Mesenchymal stem cell (in vitro differentiated cells and primary cell): ENCODE measurements around the gene CHST3.
A peak's percentile ranks its signal among the peaks of the same experiment; 100 is the strongest.
"Not testable (repeated sequence)": the region's sequence is repeated elsewhere in the genome, so short reads cannot be mapped to it uniquely, and the experiment has no call there.

Experiments
- DNase-seq: peaks from one replicate; pipeline ENCODE4 v3.0.0-alpha.2; 2013
- H2AFZ ChIP-seq: one replicate; pipeline ENCODE4 v1.6.1; 2013; ENCODE audit warnings: low read depth, mild to moderate bottlenecking, control low read depth, inconsistent platforms, low read length, moderate library complexity
- H2AK5ac ChIP-seq: 2 replicates; pipeline ENCODE4 v1.6.1; 2013; ENCODE audit warnings: low read length, moderate library complexity, mild to moderate bottlenecking, inconsistent platforms; ENCODE audit not compliant: severe bottlenecking
- H2BK120ac ChIP-seq: one replicate; pipeline ENCODE4 v1.6.1; 2013; ENCODE audit warnings: low read depth, mild to moderate bottlenecking, inconsistent platforms, low read length, moderate library complexity
- H2BK12ac ChIP-seq, 2 experiments: one replicate each; pipeline ENCODE4 v1.6.1; 2013; ENCODE audit warnings: inconsistent platforms in 2 of 2, low read length in 2 of 2, mild to moderate bottlenecking in 2 of 2, moderate library complexity in 2 of 2, control low read depth in 1 of 2
- H2BK15ac ChIP-seq: one replicate; pipeline ENCODE4 v1.6.1; 2013; ENCODE audit warnings: mild to moderate bottlenecking, low read depth, inconsistent platforms; ENCODE audit not compliant: poor library complexity, severe bottlenecking
- H2BK5ac ChIP-seq: 2 replicates; pipeline ENCODE4 v1.6.1; 2013; ENCODE audit warnings: low read depth, mild to moderate bottlenecking, low read length, control low read depth, inconsistent platforms; ENCODE audit not compliant: poor library complexity, severe bottlenecking
- H3K14ac ChIP-seq, 2 experiments: one replicate each; pipeline ENCODE4 v1.6.1; 2013; ENCODE audit warnings: inconsistent platforms in 2 of 2, low read length in 2 of 2, control low read depth in 1 of 2, mild to moderate bottlenecking in 1 of 2, moderate library complexity in 1 of 2
- H3K18ac ChIP-seq, 2 experiments: one replicate each; pipeline ENCODE4 v1.6.1; 2013; ENCODE audit warnings: inconsistent platforms in 2 of 2, low read length in 2 of 2, control low read depth in 1 of 2, low read depth in 1 of 2, mild to moderate bottlenecking in 1 of 2
- H3K23ac ChIP-seq, 2 experiments: one replicate each; pipeline ENCODE4 v1.6.1; 2013; ENCODE audit warnings: inconsistent platforms in 2 of 2, low read length in 2 of 2, mild to moderate bottlenecking in 2 of 2, moderate library complexity in 2 of 2, control low read depth in 1 of 2
- H3K27ac ChIP-seq: 2 replicates; pipeline ENCODE4 v1.5.1; 2013; ENCODE audit warnings: mild to moderate bottlenecking, moderate library complexity, low read length, control low read depth, inconsistent platforms; ENCODE audit not compliant: poor library complexity, severe bottlenecking
- H3K27me3 ChIP-seq, 2 experiments: 2 replicates each; pipeline versions ENCODE4 v1.6.1 to v1.7.0; 2013; ENCODE audit warnings: low read length in 2 of 2, mild to moderate bottlenecking in 2 of 2, moderate library complexity in 2 of 2, control low read depth in 1 of 2, inconsistent platforms in 1 of 2; ENCODE audit not compliant: control insufficient read depth in 1 of 2, insufficient read depth in 1 of 2
- H3K36me3 ChIP-seq, 2 experiments: 2 replicates each; pipeline versions ENCODE4 v1.6.1 to v1.7.0; 2013; ENCODE audit warnings: low read length in 2 of 2, control low read depth in 1 of 2, inconsistent platforms in 1 of 2, low read depth in 1 of 2, mild to moderate bottlenecking in 1 of 2; ENCODE audit not compliant: insufficient read depth in 2 of 2, control insufficient read depth in 1 of 2
- H3K4ac ChIP-seq, 2 experiments: one replicate each; pipeline ENCODE4 v1.6.1; 2013; ENCODE audit warnings: inconsistent platforms in 2 of 2, low read length in 2 of 2, mild to moderate bottlenecking in 2 of 2, moderate library complexity in 2 of 2, control low read depth in 1 of 2, low read depth in 1 of 2
- H3K4me1 ChIP-seq: 2 replicates; pipeline ENCODE4 v1.6.1; 2013; ENCODE audit warnings: low read depth, low read length, control low read depth; ENCODE audit not compliant: control insufficient read depth, insufficient read depth
- H3K4me2 ChIP-seq: 2 replicates; pipeline ENCODE4 v1.6.1; 2013; ENCODE audit warnings: low read length, mild to moderate bottlenecking, inconsistent platforms; ENCODE audit not compliant: poor library complexity, severe bottlenecking
- H3K4me3 ChIP-seq, 2 experiments: 2 replicates each; pipeline versions ENCODE4 v1.5.1 to v1.7.0; 2013; ENCODE audit warnings: low read length in 2 of 2, mild to moderate bottlenecking in 2 of 2, control low read depth in 1 of 2, low read depth in 1 of 2; ENCODE audit not compliant: insufficient read depth in 1 of 2
- H3K79me1 ChIP-seq: replicated peaks from 2 replicates; pipeline ENCODE4 v1.6.1; 2013; ENCODE audit warnings: mild to moderate bottlenecking, control low read depth, low read length, inconsistent platforms; ENCODE audit not compliant: poor library complexity, severe bottlenecking
- H3K9ac ChIP-seq: 2 replicates; pipeline ENCODE4 v1.7.0; 2013; ENCODE audit warnings: mild to moderate bottlenecking, low read length, moderate library complexity
- H3K9me3 ChIP-seq: 2 replicates; pipeline ENCODE4 v1.7.0; 2013; ENCODE audit warnings: mild to moderate bottlenecking, low read length; ENCODE audit not compliant: control insufficient read depth
- H4K8ac ChIP-seq: one replicate; pipeline ENCODE4 v1.6.1; 2013; ENCODE audit warnings: inconsistent platforms, mild to moderate bottlenecking, low read length, moderate library complexity
- H4K91ac ChIP-seq: one replicate; pipeline ENCODE4 v1.6.1; 2013; ENCODE audit warnings: mild to moderate bottlenecking, low read length, inconsistent platforms
- WGBS: methylation state at CpG from one replicate; pipeline ENCODE4 v1.1.7; 2013; ENCODE audit warnings: mixed read lengths; 5-methylcytosine and 5-hydroxymethylcytosine counted together

Gene CHST3

GRCh38 chr10:72030762-72031543 is 66.8 kb downstream of the CHST3 start:
- DNase-seq, result no peak
- H2BK120ac ChIP-seq, result no peak overlapping the region
- 85% methylated on average over 18 of the region's 19 CpGs for WGBS
- no peak overlapping the region for H2AFZ ChIP-seq
- H2BK5ac ChIP-seq, result no peak overlapping the region
- no peak overlapping the region for H4K91ac ChIP-seq
- H3K79me1 ChIP-seq, result no peaks in the 10 kb centered on the region
- no peak overlapping the region for H3K4me3 ChIP-seq
- H3K4me1 ChIP-seq, result peaks cover 14% of the 10 kb centered on the region
- no peak overlapping the region for H3K9ac ChIP-seq
- H3K27me3 ChIP-seq, result peaks cover 0 to 3% of the 10 kb centered on the region in 2 experiments
- H3K4ac ChIP-seq, result no peak overlapping the region
- no peak overlapping the region for H2AK5ac ChIP-seq
- no peaks in the 10 kb centered on the region for H3K9me3 ChIP-seq
- H4K8ac ChIP-seq, result peak overlapping the region; percentile 2
- no peak overlapping the region for H3K23ac ChIP-seq
- H3K36me3 ChIP-seq, result no peaks in the 10 kb centered on the region
- peak overlapping the region in 1 of 2 experiments; percentile 47 for H2BK12ac ChIP-seq
- H2BK15ac ChIP-seq, result no peak overlapping the region
- H3K18ac ChIP-seq, result no peak overlapping the region
- no peak overlapping the region for H3K4me2 ChIP-seq
- H3K14ac ChIP-seq, result peak overlapping the region in 1 of 2 experiments; percentile 76
- no peak overlapping the region for H3K27ac ChIP-seq

DNA sequence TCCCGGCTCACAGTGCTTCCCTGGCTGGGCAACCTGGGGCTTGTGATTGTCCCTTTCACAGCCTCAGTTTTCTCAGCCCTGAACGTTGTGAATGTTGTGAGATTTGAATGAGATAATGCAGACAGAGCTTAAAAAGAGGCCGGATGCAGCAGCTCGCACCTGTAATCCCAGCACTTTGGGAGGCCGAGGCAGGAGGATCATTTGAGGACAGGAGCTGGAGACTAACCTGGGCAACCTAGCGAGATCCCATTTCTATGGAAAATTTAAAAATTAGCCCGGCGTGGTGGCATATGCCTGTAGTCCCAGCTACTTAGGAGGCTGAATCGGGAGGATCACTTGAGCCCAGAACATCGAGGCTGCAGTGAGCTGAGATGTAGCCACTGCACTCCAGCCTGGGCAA is 67.5 kb downstream of the CHST3 start:
- Histone ChIP-seq H3K27ac (no peak overlapping the region), H2AK5ac (no peak overlapping the region), H3K18ac (no peak overlapping the region), H3K4me1 (peaks cover 14% of the 10 kb centered on the region), H3K23ac (no peak overlapping the region), H2BK15ac (no peak overlapping the region), H2BK120ac (no peak overlapping the region), H3K9ac (no peak overlapping the region), H2BK5ac (no peak overlapping the region), H3K27me3 (peaks cover 0 to 3% of the 10 kb centered on the region in 2 experiments), H3K9me3 (no peaks in the 10 kb centered on the region), H3K4me3 (no peak overlapping the region), H3K79me1 (no peaks in the 10 kb centered on the region), H2AFZ (no peak overlapping the region), H2BK12ac (no peak overlapping the region), H4K91ac (no peak overlapping the region), H4K8ac (peak overlapping the region; percentile 2), H3K4ac (no peak overlapping the region), H3K14ac (no peak overlapping the region), H3K36me3 (no peaks in the 10 kb centered on the region), H3K4me2 (no peak overlapping the region)
- DNase-seq, result no peak
- 91% methylated on average over 10 of the region's 10 CpGs for WGBS

DNA sequence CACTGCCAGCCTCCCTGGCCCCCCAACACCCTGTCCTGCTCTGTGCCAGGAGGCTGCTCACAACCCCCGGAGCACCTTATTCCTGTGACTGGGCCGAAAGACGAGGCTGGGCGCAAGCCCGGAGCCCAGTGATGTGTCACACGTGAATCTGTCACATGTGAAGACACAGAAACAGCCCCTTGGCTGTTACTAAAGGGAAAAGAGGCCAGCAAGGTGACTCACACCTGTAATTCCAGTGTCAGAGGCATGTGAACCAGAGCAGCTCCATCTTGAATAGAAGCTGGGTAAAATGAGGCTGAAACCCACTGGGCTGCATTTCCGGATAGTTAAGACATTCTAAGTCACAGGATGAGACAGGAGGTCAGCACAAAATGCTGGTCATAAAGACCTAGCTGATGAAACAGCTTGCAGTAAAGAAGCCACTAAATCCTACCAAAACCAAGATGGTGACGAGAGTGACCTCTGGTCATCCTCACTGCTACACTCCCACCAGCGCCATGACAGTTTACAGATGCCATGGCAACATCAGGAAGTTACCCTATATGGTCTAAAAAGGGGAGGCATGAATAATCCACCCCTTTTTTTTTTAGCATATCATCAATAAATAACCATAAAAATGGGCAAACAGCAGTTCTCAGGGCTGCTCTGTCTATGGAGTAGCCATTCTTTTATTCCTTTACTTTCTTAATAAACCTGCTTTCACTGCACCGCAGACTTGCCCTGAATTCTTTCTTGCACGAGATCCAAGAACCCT is 68.4 kb downstream of the CHST3 start:
- H4K91ac ChIP-seq, H3K4me2 ChIP-seq, H3K4me3 ChIP-seq, H3K36me3 ChIP-seq, H2BK5ac ChIP-seq, H2BK15ac ChIP-seq, H3K4ac ChIP-seq, H3K23ac ChIP-seq, H3K27ac ChIP-seq, H3K27me3 ChIP-seq, H2BK12ac ChIP-seq, DNase-seq, H3K18ac ChIP-seq, H2AFZ ChIP-seq, H2BK120ac ChIP-seq, H3K9me3 ChIP-seq, H2AK5ac ChIP-seq, H3K9ac ChIP-seq, H4K8ac ChIP-seq, H3K14ac ChIP-seq, H3K79me1 ChIP-seq: not testable (repeated sequence)
- H3K4me1 ChIP-seq, result peaks cover 11% of the 10 kb centered on the region
- WGBS, result 88% methylated on average over 9 of the region's 11 CpGs

- Histone ChIP-seq H3K18ac (no peak overlapping the region), H4K8ac (no peak overlapping the region), H3K9ac (no peak overlapping the region), H3K4me2 (no peak overlapping the region), H3K23ac (no peak overlapping the region), H2BK5ac (no peak overlapping the region), H3K14ac (peak overlapping the region in 1 of 2 experiments; percentile 19), H2AFZ (peak overlapping the region; percentile 24), H3K4me1 (peaks cover 8% of the 10 kb centered on the region), H3K36me3 (no peaks in the 10 kb centered on the region), H3K27ac (no peak overlapping the region), H3K4ac (no peak overlapping the region), H3K4me3 (no peak overlapping the region), H2BK120ac (no peak overlapping the region), H3K27me3 (peaks cover 0 to 3% of the 10 kb centered on the region in 2 experiments), H3K9me3 (no peaks in the 10 kb centered on the region), H4K91ac (no peak overlapping the region), H2BK15ac (no peak overlapping the region), H2AK5ac (no peak overlapping the region), H2BK12ac (no peak overlapping the region), H3K79me1 (no peaks in the 10 kb centered on the region)
- no peak for DNase-seq
- WGBS, result 59% methylated on average over 12 of the region's 12 CpGs
These were observed 69.9 kb downstream of the CHST3 start for GRCh38 chr10:72034040-72034499.
